DLD1 (cell line): ENCODE results near the gene TBL3.

ENCODE experiments used
- in situ Hi-C: cut with HindIII; loops from 2 replicates; pipeline ENCODE4 v1.10.0; 2017; ENCODE audit warnings: low sequenced_read_pairs

Gene TBL3

GRCh38 chr16:1981398-1981836 is 9.6 kb downstream of the TBL3 start, which contains the start of gene NOXO1:
Gene NOXO1 (minus strand): TSS chr16:1981469. CDS start chr16:1981179, 290 bp downstream.
- in situ Hi-C loops = no loop called here

- in situ Hi-C loops = no loop called here
These were observed 10.2 kb downstream of the TBL3 start for GRCh38 chr16:1982013-1982433.

GRCh38 chr16:1982991-1983543 is 11.2 kb downstream of the TBL3 start:
- in situ Hi-C loops = no loop called here

GRCh38 chr16:1983544-1984346 is 11.9 kb downstream of the TBL3 start, which contains the start of gene GFER:
Gene GFER (plus strand): TSS chr16:1984193. CDS start chr16:1984219, 26 bp downstream.
- in situ Hi-C loops = no loop called here

- in situ Hi-C loops = no loop called here
These were observed 12.7 kb downstream of the TBL3 start for GRCh38 chr16:1984347-1985225.

- in situ Hi-C loops = no loop called here
These were observed 13.8 kb downstream of the TBL3 start for GRCh38 chr16:1985466-1986150.

GRCh38 chr16:1987198-1987597 is 15.3 kb downstream of the TBL3 start:
- in situ Hi-C loops = no loop called here

- in situ Hi-C loops = no loop called here
These were observed 17.6 kb downstream of the TBL3 start, which contains the start of gene SYNGR3 for GRCh38 chr16:1989209-1990100. Gene SYNGR3 (plus strand): TSS chr16:1989970. CDS start chr16:1990103, 133 bp downstream.

GRCh38 chr16:1990101-1990350 is 18.2 kb downstream of the TBL3 start:
- in situ Hi-C loops = no loop called here

- in situ Hi-C loops = no loop called here
These were observed 18.7 kb downstream of the TBL3 start for GRCh38 chr16:1990351-1991134.

- in situ Hi-C loops = no loop called here
These were observed 19.3 kb downstream of the TBL3 start for GRCh38 chr16:1991135-1991551.

- in situ Hi-C loops = no loop called here
These were observed 19.7 kb downstream of the TBL3 start for GRCh38 chr16:1991588-1991947.

GRCh38 chr16:1991948-1992703 is 20.3 kb downstream of the TBL3 start:
- in situ Hi-C loops = no loop called here

GRCh38 chr16:1992704-1993317 is 21.0 kb downstream of the TBL3 start:
- in situ Hi-C loops = no loop called here

GRCh38 chr16:1993731-1994131 is 21.9 kb downstream of the TBL3 start:
- in situ Hi-C loops = no loop called here

- in situ Hi-C loops = no loop called here
These were observed 25.9 kb downstream of the TBL3 start for GRCh38 chr16:1997494-1998359.

GRCh38 chr16:1998360-1998835 is 26.5 kb downstream of the TBL3 start:
- in situ Hi-C loops = no loop called here
